Measurements from ENCODE around the gene COMMD7. TPM values are rescaled to one million over a fixed set of nuclear protein-coding genes. Genes with fewer than 3 reads are reported as not detected.

The COMMD7 gene
- polyA plus RNA-seq, 3 donors: 46.2 to 133 (median 120) TPM

DNA sequence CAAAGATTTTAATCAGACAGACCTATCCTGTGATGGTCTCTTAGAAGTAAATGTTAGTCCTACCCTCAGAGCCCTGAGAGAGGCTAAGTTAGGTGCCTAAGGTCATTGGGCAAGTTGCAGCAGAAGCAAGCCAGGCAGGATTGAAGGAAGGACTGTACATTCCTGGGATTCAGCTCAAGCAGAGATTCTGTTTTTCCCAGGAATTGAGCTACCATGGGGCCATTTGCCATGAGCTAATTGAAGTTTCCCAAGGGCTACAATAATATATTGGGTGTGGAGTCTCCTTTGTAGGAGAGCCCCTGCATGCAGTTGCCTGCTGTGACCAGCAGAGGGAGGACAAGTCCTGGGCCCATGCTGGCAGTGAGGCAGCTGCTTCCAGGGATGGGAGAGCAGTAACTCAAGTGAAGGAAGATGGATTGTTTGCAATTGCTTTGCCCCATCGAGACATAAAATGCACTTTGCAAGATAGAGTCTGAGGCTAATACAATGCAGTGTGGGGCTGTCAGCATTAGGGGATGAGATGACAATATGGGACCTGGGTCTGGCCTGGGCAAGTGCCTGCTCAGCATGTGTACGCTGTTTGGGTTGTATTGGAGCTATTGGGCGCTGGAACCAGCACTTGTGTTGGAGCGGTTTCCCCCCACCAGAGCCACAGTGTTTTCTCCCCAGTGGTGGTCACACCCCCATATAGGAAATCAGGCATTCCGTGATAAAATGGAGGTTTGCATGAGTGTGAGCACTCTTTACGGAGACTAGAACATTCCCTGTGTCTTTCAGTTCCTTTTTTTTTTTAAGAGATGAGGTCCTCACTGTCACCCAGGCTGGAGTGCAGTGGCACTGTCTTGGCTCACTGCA is 46.9 kb upstream of the COMMD7 start:
- Histone ChIP-seq H4K20me1 (ENCODE audit: insufficient read depth, low read length) (no peaks in the 10 kb centered on the region), H3K4me2 (replicated peaks; ENCODE audit: extremely low read depth, low read length, poor library complexity, severe bottlenecking) (no peak overlapping the region), H3K4me3 (replicated peaks in 1 of 3; ENCODE audit: low read depth in 2 of 3, low read length in 3 of 3) (no peak overlapping the region), H3K9me3 (replicated peaks in 1 of 2; ENCODE audit: control insufficient read depth in 1 of 2, insufficient read depth in 1 of 2, low read length in 2 of 2) (no peaks in the 10 kb centered on the region), H3K79me2 (ENCODE audit: insufficient read depth, low read length) (no peaks in the 10 kb centered on the region), H3K4me1 (ENCODE audit: control insufficient read depth in 1 of 2, insufficient read depth in 2 of 2, low read length in 2 of 2) (no peaks in the 10 kb centered on the region), H3K9ac (ENCODE audit: insufficient read depth, low read length, poor library complexity, severe bottlenecking) (no peak overlapping the region), H3K27me3 (ENCODE audit: control insufficient read depth in 2 of 2, insufficient read depth in 2 of 2, low read length in 2 of 2) (no peaks in the 10 kb centered on the region), H3K27ac (ENCODE audit: low read depth in 1 of 2, low read length in 2 of 2) (no peak overlapping the region), H2AFZ (ENCODE audit: insufficient read depth, low read depth, low read length, poor library complexity, severe bottlenecking) (no peak overlapping the region), H3K36me3 (replicated peaks in 1 of 2; ENCODE audit: control insufficient read depth in 1 of 2, insufficient read depth in 2 of 2, low read length in 2 of 2) (no peaks in the 10 kb centered on the region)
- intact Hi-C loops (cut with micrococcal nuclease): loop anchor here in 1 of 2 donors (10.0 kb wide), 1 partner anchor 505 kb away; no protein-coding TSS in a partner anchor
- TF ChIP-seq, protein P1, sequence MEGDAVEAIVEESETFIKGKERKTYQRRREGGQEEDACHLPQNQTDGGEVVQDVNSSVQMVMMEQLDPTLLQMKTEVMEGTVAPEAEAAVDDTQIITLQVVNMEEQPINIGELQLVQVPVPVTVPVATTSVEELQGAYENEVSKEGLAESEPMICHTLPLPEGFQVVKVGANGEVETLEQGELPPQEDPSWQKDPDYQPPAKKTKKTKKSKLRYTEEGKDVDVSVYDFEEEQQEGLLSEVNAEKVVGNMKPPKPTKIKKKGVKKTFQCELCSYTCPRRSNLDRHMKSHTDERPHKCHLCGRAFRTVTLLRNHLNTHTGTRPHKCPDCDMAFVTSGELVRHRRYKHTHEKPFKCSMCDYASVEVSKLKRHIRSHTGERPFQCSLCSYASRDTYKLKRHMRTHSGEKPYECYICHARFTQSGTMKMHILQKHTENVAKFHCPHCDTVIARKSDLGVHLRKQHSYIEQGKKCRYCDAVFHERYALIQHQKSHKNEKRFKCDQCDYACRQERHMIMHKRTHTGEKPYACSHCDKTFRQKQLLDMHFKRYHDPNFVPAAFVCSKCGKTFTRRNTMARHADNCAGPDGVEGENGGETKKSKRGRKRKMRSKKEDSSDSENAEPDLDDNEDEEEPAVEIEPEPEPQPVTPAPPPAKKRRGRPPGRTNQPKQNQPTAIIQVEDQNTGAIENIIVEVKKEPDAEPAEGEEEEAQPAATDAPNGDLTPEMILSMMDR (IDR thresholded peaks at IDR 0.05): peak; percentile 100
- Mint-ChIP-seq H3K27ac (peak overlapping the region in 1 of 7 donors; percentile 66), H3K27me3 (ENCODE audit: low read depth in 3 of 3) (peaks cover 0 to 4% (median 2%) of the 10 kb centered on the region in 3 donors), H3K4me1 (peaks cover 4% of the 10 kb centered on the region), H3K9me3 (no peaks in the 10 kb centered on the region), H3K36me3 (peaks cover 7 to 10% of the 10 kb centered on the region in 2 donors), H3K4me3 (no peak overlapping the region)
- 5% methylated on average over 2 of the region's 6 CpGs for WGBS (ENCODE audit: insufficient coverage)
- peak; percentile 45 to 60 (median 54) for DNase-seq

DNA sequence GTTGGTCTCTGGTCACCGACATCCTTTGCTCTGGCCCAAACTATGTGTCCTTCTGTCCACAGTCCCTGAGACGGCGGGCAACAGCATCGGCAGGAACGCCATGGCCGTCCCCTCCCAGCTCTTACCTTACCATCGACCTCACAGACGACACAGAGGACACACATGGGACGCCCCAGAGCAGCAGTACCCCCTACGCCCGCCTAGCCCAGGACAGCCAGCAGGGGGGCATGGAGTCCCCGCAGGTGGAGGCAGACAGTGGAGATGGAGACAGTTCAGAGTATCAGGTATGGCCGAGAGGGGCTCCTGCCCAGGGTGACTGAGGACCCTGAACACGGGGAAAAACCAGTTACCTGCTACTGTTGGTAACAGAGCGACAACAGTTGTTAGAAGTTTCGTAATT is 43.9 kb upstream of the COMMD7 start:
- intact Hi-C loops (cut with micrococcal nuclease): no loop called here
- H2AFZ ChIP-seq (ENCODE audit: insufficient read depth, low read depth, low read length, poor library complexity, severe bottlenecking): no peak overlapping the region
- no peaks in the 10 kb centered on the region for H3K9me3 ChIP-seq (replicated peaks in 1 of 2; ENCODE audit: control insufficient read depth in 1 of 2, insufficient read depth in 1 of 2, low read length in 2 of 2)
- H3K27me3 ChIP-seq (ENCODE audit: control insufficient read depth in 2 of 2, insufficient read depth in 2 of 2, low read length in 2 of 2): no peaks in the 10 kb centered on the region
- H3K79me2 ChIP-seq (ENCODE audit: insufficient read depth, low read length): no peaks in the 10 kb centered on the region
- Mint-ChIP-seq H3K27ac (no peak overlapping the region), H3K36me3 (peaks cover 6 to 9% of the 10 kb centered on the region in 2 donors), H3K4me3 (no peak overlapping the region), H3K9me3 (no peaks in the 10 kb centered on the region), H3K27me3 (ENCODE audit: low read depth in 3 of 3) (peaks cover 0 to 4% (median 0%) of the 10 kb centered on the region in 3 donors), H3K4me1 (peaks cover 2% of the 10 kb centered on the region)
- 89% methylated on average over 7 of the region's 16 CpGs for WGBS (ENCODE audit: insufficient coverage)
- H4K20me1 ChIP-seq (ENCODE audit: insufficient read depth, low read length): no peaks in the 10 kb centered on the region
- DNase-seq: no peak
- no peak overlapping the region for H3K4me3 ChIP-seq (replicated peaks in 1 of 3; ENCODE audit: low read depth in 2 of 3, low read length in 3 of 3)
- no peaks in the 10 kb centered on the region for H3K4me1 ChIP-seq (ENCODE audit: control insufficient read depth in 1 of 2, insufficient read depth in 2 of 2, low read length in 2 of 2)
- no peaks in the 10 kb centered on the region for H3K36me3 ChIP-seq (replicated peaks in 1 of 2; ENCODE audit: control insufficient read depth in 1 of 2, insufficient read depth in 2 of 2, low read length in 2 of 2)
- TF ChIP-seq, protein P1 (IDR thresholded peaks at IDR 0.05): no peak
- H3K9ac ChIP-seq (ENCODE audit: insufficient read depth, low read length, poor library complexity, severe bottlenecking): no peak overlapping the region
- H3K27ac ChIP-seq (ENCODE audit: low read depth in 1 of 2, low read length in 2 of 2): no peak overlapping the region
- H3K4me2 ChIP-seq (replicated peaks; ENCODE audit: extremely low read depth, low read length, poor library complexity, severe bottlenecking): no peak overlapping the region

Data from CD14-positive monocyte (primary cell).